ENCODE results near the gene COL12A1.

GRCh38 chr6:75234126-75234865 lies 28.4 kb upstream of the COL12A1 start:
- no peak for TF ChIP-seq POLR2AphosphoS5 (IDR thresholded peaks at IDR 0.05; ENCODE audit: low read depth, low read length)
- TF ChIP-seq POLR2A (IDR thresholded peaks at IDR 0.05; ENCODE audit: low read depth, low read length): no peak
- TF ChIP-seq TAF1 (IDR thresholded peaks at IDR 0.05; ENCODE audit: borderline replicate concordance, low read depth, low read length): no peak

Measured in GM12892 (cell line).